SU-DHL-6 (cell line): Measurements from ENCODE around the gene BCAS3.

Source experiments
- H2AFZ ChIP-seq: fragments of 200-600 bp; sonication (generic); 2 replicates; pipeline ENCODE4 v1.6.1; 2014; ENCODE audit warnings: low read depth, mild to moderate bottlenecking, moderate library complexity, mixed read lengths, antibody characterized with exemption, low read length; ENCODE audit not compliant: severe bottlenecking
- H3F3A ChIP-seq: fragments of 200-600 bp; shearing (Covaris generic); 2 replicates; pipeline ENCODE4 v1.6.0; 2016; ENCODE audit warnings: antibody characterized with exemption, mild to moderate bottlenecking; ENCODE audit not compliant: insufficient read depth
- H3K27ac ChIP-seq: fragments of 200-600 bp; sonication (generic); 2 replicates; pipeline ENCODE4 v1.5.1; 2016; ENCODE audit warnings: low read depth, mild to moderate bottlenecking, low read length, moderate library complexity, mixed read lengths
- H3K27me3 ChIP-seq: fragments of 200-600 bp; sonication (generic), shearing (Covaris generic); 2 replicates; pipeline ENCODE4 v1.6.0; 2014; ENCODE audit warnings: mild to moderate bottlenecking, low read length
- H3K36me3 ChIP-seq: fragments of 200-600 bp; sonication (generic); 2 replicates; pipeline ENCODE4 v1.6.1; 2014; ENCODE audit warnings: mild to moderate bottlenecking, low read length, mixed read lengths
- H3K4me2 ChIP-seq: fragments of 300-600, 200-600 bp; shearing (Covaris generic), sonication (generic); 2 replicates; pipeline ENCODE4 v1.6.0; 2014; ENCODE audit warnings: low read length, low read depth, mild to moderate bottlenecking; ENCODE audit not compliant: poor library complexity, severe bottlenecking
- H3K4me3 ChIP-seq: fragments of 200-600 bp; sonication (generic); 2 replicates; pipeline ENCODE4 v1.5.1; 2014; ENCODE audit warnings: antibody characterized with exemption, low read length, mild to moderate bottlenecking, mixed read lengths; ENCODE audit not compliant: insufficient read depth, poor library complexity, severe bottlenecking
- H3K79me2 ChIP-seq: fragments of 200-600 bp; sonication (generic); 2 replicates; pipeline ENCODE4 v1.6.1; 2014; ENCODE audit warnings: mild to moderate bottlenecking, low read length, moderate library complexity; ENCODE audit not compliant: insufficient read depth
- H3K9ac ChIP-seq: fragments of 200-600 bp; sonication (generic); 2 replicates; pipeline ENCODE4 v1.7.0; 2014; ENCODE audit warnings: mild to moderate bottlenecking, low read length
- H3K9me2 ChIP-seq: fragments of 200-600 bp; sonication (generic); replicated peaks from 2 replicates; pipeline ENCODE4 v1.6.1; 2014; ENCODE audit warnings: low read length; ENCODE audit not compliant: insufficient read depth
- H3K9me3 ChIP-seq: fragments of 200-600 bp; sonication (generic); 2 replicates; pipeline ENCODE4 v1.6.1; 2014; ENCODE audit warnings: low read length, mixed read lengths; ENCODE audit not compliant: insufficient read depth
- H4K20me1 ChIP-seq: fragments of 200-600 bp; sonication (generic); 2 replicates; pipeline ENCODE4 v1.6.1; 2014; ENCODE audit warnings: low read depth, mild to moderate bottlenecking, antibody characterized with exemption, low read length, moderate library complexity, mixed read lengths
- CTCF ChIP-seq: fragments of 200-600 bp; sonication (generic); IDR thresholded peaks from one replicate; pipeline ENCODE4 v1.5.1; 2017; ENCODE audit warnings: antibody characterized with exemption, mild to moderate bottlenecking, low read length, moderate library complexity; ENCODE audit not compliant: insufficient read depth, poor library complexity, severe bottlenecking
- EZH2phosphoT487 ChIP-seq: fragments of 200-600 bp; sonication (generic), shearing (Covaris generic); conservative IDR thresholded peaks from 2 replicates; pipeline ENCODE4 v1.6.1; 2018; ENCODE audit warnings: mild to moderate bottlenecking, antibody characterized with exemption, low read length, moderate library complexity, mixed read lengths

The BCAS3 gene

GRCh38 chr17:60647705-60648104, 29.9 kb upstream of the BCAS3 start:
- H3K36me3 ChIP-seq: peaks cover 4% of the 10 kb centered on the region; the same call in 1 of the 2 replicates
- TF ChIP-seq EZH2phosphoT487 (no peak), CTCF (no peak)
- H3K9me3 ChIP-seq: no peaks in the 10 kb centered on the region
- H2AFZ ChIP-seq: no peak overlapping the region
- H3K27me3 ChIP-seq: no peaks in the 10 kb centered on the region
- H4K20me1 ChIP-seq: no peaks in the 10 kb centered on the region; the same call in 1 of the 2 replicates
- H3K9me2 ChIP-seq: no peaks in the 10 kb centered on the region
- H3K27ac ChIP-seq: no peak overlapping the region
- H3K79me2 ChIP-seq: peaks cover 16% of the 10 kb centered on the region; the same call in 1 of the 2 replicates
- H3F3A ChIP-seq: peaks cover 2% of the 10 kb centered on the region; the same call in 1 of the 2 replicates
- no peak overlapping the region for H3K9ac ChIP-seq
- no peak overlapping the region for H3K4me3 ChIP-seq
- H3K4me2 ChIP-seq: no peak overlapping the region

- Histone ChIP-seq H4K20me1 (no peaks in the 10 kb centered on the region; the same call in 1 of the 2 replicates), H3K27ac (no peak overlapping the region), H3K79me2 (peaks cover 32% of the 10 kb centered on the region), H3K9me3 (no peaks in the 10 kb centered on the region), H2AFZ (no peak overlapping the region), H3F3A (peaks cover 2% of the 10 kb centered on the region; the same call in 1 of the 2 replicates), H3K36me3 (peaks cover 12% of the 10 kb centered on the region), H3K4me3 (no peak overlapping the region), H3K4me2 (no peak overlapping the region), H3K9ac (no peak overlapping the region), H3K9me2 (no peaks in the 10 kb centered on the region), H3K27me3 (no peaks in the 10 kb centered on the region)
- TF ChIP-seq EZH2phosphoT487 (no peak), CTCF (no peak)
These were observed 25.0 kb upstream of the BCAS3 start for GRCh38 chr17:60652454-60653247.

- H3K4me2 ChIP-seq: no peak overlapping the region
- peaks cover 32% of the 10 kb centered on the region for H3K79me2 ChIP-seq
- H3K4me3 ChIP-seq: no peak overlapping the region
- no peaks in the 10 kb centered on the region for H3K9me2 ChIP-seq
- H3K9me3 ChIP-seq: no peaks in the 10 kb centered on the region
- H3K9ac ChIP-seq: no peak overlapping the region
- no peak overlapping the region for H3K27ac ChIP-seq
- H2AFZ ChIP-seq: no peak overlapping the region
- H3F3A ChIP-seq: peaks cover 2% of the 10 kb centered on the region; the same call in 1 of the 2 replicates
- H3K27me3 ChIP-seq: no peaks in the 10 kb centered on the region
- H3K36me3 ChIP-seq: peaks cover 8% of the 10 kb centered on the region
- TF ChIP-seq EZH2phosphoT487: no peak
- TF ChIP-seq CTCF: no peak
- no peaks in the 10 kb centered on the region; the same call in 1 of the 2 replicates for H4K20me1 ChIP-seq
These were observed 24.1 kb upstream of the BCAS3 start for GRCh38 chr17:60653569-60653968.
